WERI-Rb-1 (cell line): Measurements from ENCODE around the gene FNDC3B.

Experiments
- DNase-seq: peaks from one replicate; pipeline ENCODE4 v3.0.0-alpha.2; 2020
- H3K27ac ChIP-seq: fragments of 250-450 bp; sonication (Bioruptor Pico); 2 replicates; pipeline ENCODE4 v1.5.1; 2020; ENCODE audit warnings: mild to moderate bottlenecking, moderate library complexity
- H3K27me3 ChIP-seq: fragments of 250-450 bp; sonication (Bioruptor Pico); 2 replicates; pipeline ENCODE4 v1.5.1; 2021; ENCODE audit warnings: mild to moderate bottlenecking, low read depth, moderate library complexity; ENCODE audit not compliant: insufficient read depth, severe bottlenecking
- H3K36me3 ChIP-seq: fragments of 250-450 bp; sonication (Bioruptor Pico); 2 replicates; pipeline ENCODE4 v1.5.1; 2020; ENCODE audit warnings: mild to moderate bottlenecking, moderate library complexity
- H3K4me3 ChIP-seq: 2 replicates; pipeline ENCODE4 v1.5.1; 2011; ENCODE audit warnings: low read depth, mild to moderate bottlenecking, control low read depth, low read length
- H3K9me3 ChIP-seq: fragments of 250-450 bp; sonication (Bioruptor Pico); 2 replicates; pipeline ENCODE4 v1.5.1; 2021; ENCODE audit warnings: mild to moderate bottlenecking, moderate library complexity; ENCODE audit not compliant: severe bottlenecking
- TF ChIP-seq, protein P1 (sequence below): IDR thresholded peaks from 2 replicates; pipeline ENCODE4 v1.5.1; 2011; ENCODE audit warnings: low read depth, mild to moderate bottlenecking, control low read depth, inconsistent platforms, low read length

The FNDC3B gene

DNA sequence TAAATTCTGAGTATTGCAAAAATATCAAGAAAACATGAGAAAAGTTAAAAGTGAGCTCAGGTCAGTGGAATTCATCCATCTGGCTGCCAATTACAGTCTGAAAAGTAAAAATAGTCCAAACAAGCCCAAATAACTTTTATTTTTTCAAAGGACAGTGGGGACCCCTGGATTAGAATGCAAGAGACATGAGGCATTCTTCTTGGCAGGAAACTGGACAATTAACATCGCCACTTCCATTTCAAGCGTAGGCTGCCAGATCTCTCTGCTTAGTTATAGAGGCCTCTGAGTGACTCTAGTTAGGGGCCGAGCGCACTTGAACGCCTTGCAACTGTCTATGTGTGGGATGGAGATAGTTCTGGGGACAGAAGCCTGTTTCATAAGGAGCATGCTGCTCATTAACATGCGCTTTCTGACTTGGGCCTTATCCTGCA, 219.7 kb downstream of the FNDC3B start:
- Histone ChIP-seq H3K27ac (no peak overlapping the region), H3K4me3 (no peak overlapping the region), H3K27me3 (no peaks in the 10 kb centered on the region), H3K36me3 (no peaks in the 10 kb centered on the region; the same call in 1 of the 2 replicates), H3K9me3 (no peaks in the 10 kb centered on the region)
- no peak for DNase-seq
- TF ChIP-seq, protein P1, sequence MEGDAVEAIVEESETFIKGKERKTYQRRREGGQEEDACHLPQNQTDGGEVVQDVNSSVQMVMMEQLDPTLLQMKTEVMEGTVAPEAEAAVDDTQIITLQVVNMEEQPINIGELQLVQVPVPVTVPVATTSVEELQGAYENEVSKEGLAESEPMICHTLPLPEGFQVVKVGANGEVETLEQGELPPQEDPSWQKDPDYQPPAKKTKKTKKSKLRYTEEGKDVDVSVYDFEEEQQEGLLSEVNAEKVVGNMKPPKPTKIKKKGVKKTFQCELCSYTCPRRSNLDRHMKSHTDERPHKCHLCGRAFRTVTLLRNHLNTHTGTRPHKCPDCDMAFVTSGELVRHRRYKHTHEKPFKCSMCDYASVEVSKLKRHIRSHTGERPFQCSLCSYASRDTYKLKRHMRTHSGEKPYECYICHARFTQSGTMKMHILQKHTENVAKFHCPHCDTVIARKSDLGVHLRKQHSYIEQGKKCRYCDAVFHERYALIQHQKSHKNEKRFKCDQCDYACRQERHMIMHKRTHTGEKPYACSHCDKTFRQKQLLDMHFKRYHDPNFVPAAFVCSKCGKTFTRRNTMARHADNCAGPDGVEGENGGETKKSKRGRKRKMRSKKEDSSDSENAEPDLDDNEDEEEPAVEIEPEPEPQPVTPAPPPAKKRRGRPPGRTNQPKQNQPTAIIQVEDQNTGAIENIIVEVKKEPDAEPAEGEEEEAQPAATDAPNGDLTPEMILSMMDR: no peak

- Histone ChIP-seq H3K9me3 (no peaks in the 10 kb centered on the region), H3K4me3 (no peak overlapping the region), H3K27me3 (no peaks in the 10 kb centered on the region), H3K36me3 (no peaks in the 10 kb centered on the region; the same call in 1 of the 2 replicates), H3K27ac (no peak overlapping the region)
- TF ChIP-seq, protein P1: no peak
- no peak for DNase-seq
These were observed 220.4 kb downstream of the FNDC3B start for GRCh38 chr3:172259726-172260248.

GRCh38 chr3:172260381-172260780, 221.0 kb downstream of the FNDC3B start:
- no peaks in the 10 kb centered on the region; the same call in 1 of the 2 replicates for H3K36me3 ChIP-seq
- no peak for DNase-seq
- H3K27ac ChIP-seq: no peak overlapping the region
- H3K4me3 ChIP-seq: no peak overlapping the region
- H3K9me3 ChIP-seq: no peaks in the 10 kb centered on the region
- H3K27me3 ChIP-seq: no peaks in the 10 kb centered on the region
- TF ChIP-seq, protein P1: no peak

DNA sequence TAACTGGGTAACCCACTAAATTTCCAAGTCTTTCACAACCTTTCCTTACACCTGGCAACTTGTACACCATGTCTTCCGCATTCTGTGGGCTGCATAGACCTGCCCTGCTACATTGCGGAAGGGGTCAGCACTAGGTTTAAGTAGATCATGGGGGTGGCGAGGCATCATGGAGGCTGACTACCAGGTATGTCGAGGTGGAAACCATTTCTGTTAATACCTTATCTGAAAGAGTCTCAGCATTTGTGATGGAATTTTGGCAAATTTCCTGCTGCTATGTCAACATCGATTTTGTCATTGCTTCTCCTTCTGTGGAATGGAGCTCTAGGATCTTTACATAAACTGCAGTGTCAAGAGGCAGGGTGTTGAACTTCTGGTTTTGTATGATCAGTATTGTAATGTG, 221.7 kb downstream of the FNDC3B start:
- Histone ChIP-seq H3K9me3 (no peaks in the 10 kb centered on the region), H3K36me3 (no peaks in the 10 kb centered on the region), H3K27ac (no peak overlapping the region), H3K4me3 (no peak overlapping the region), H3K27me3 (no peaks in the 10 kb centered on the region)
- DNase-seq: no peak
- TF ChIP-seq, protein P1: no peak

- no peaks in the 10 kb centered on the region for H3K9me3 ChIP-seq
- TF ChIP-seq, protein P1: no peak
These were observed 223.7 kb downstream of the FNDC3B start for GRCh38 chr3:172262991-172263608.

More at GRCh38 chr3:172262991-172263608, 223.7 kb downstream of the FNDC3B start:
- no peak overlapping the region for H3K4me3 ChIP-seq
- no peak overlapping the region for H3K27ac ChIP-seq
- DNase-seq: no peak
- H3K36me3 ChIP-seq: no peaks in the 10 kb centered on the region
- no peaks in the 10 kb centered on the region for H3K27me3 ChIP-seq
